Measurements from ENCODE around the gene MVB12B.
"Not testable (repeated sequence)": the region's sequence is repeated elsewhere in the genome, so short reads cannot be mapped to it uniquely, and the experiment has no call there.

MVB12B gene

GRCh38 chr9:126546036-126546435 lies 219.4 kb downstream of the MVB12B start:
- Histone ChIP-seq H3K4me3 (ENCODE audit: low read depth in 1 of 2, low read length in 2 of 2) (no peak overlapping the region), H3K9ac (ENCODE audit: low read length) (no peak overlapping the region), H3K4me1 (ENCODE audit: insufficient read depth, low read length) (no peaks in the 10 kb centered on the region), H3K27me3 (ENCODE audit: control insufficient read depth in 1 of 2, insufficient read depth in 2 of 2, low read length in 2 of 2) (no peaks in the 10 kb centered on the region), H3K36me3 (ENCODE audit: insufficient read depth, low read length) (no peaks in the 10 kb centered on the region), H3K9me3 (ENCODE audit: low read length) (no peaks in the 10 kb centered on the region), H3K27ac (ENCODE audit: low read depth, low read length) (no peak overlapping the region)

GRCh38 chr9:126548312-126548711 lies 221.7 kb downstream of the MVB12B start:
- no peak overlapping the region for H3K27ac ChIP-seq (ENCODE audit: low read depth, low read length)
- H3K9me3 ChIP-seq (ENCODE audit: low read length): no peaks in the 10 kb centered on the region
- no peak overlapping the region for H3K9ac ChIP-seq (ENCODE audit: low read length)
- no peaks in the 10 kb centered on the region for H3K36me3 ChIP-seq (ENCODE audit: insufficient read depth, low read length)
- H3K27me3 ChIP-seq (ENCODE audit: control insufficient read depth in 1 of 2, insufficient read depth in 2 of 2, low read length in 2 of 2): no peaks in the 10 kb centered on the region
- no peaks in the 10 kb centered on the region for H3K4me1 ChIP-seq (ENCODE audit: insufficient read depth, low read length)
- H3K4me3 ChIP-seq (ENCODE audit: low read depth in 1 of 2, low read length in 2 of 2): no peak overlapping the region

GRCh38 chr9:126549246-126550006 lies 222.8 kb downstream of the MVB12B start:
- Histone ChIP-seq H3K27ac (ENCODE audit: low read depth, low read length) (no peak overlapping the region), H3K4me3 (ENCODE audit: low read depth in 1 of 2, low read length in 2 of 2) (no peak overlapping the region), H3K4me1 (ENCODE audit: insufficient read depth, low read length) (no peaks in the 10 kb centered on the region), H3K9ac (ENCODE audit: low read length) (no peak overlapping the region), H3K9me3 (ENCODE audit: low read length) (no peaks in the 10 kb centered on the region), H3K36me3 (ENCODE audit: insufficient read depth, low read length) (no peaks in the 10 kb centered on the region), H3K27me3 (ENCODE audit: control insufficient read depth in 1 of 2, insufficient read depth in 2 of 2, low read length in 2 of 2) (no peaks in the 10 kb centered on the region)

- Histone ChIP-seq H3K27ac (ENCODE audit: low read depth, low read length) (no peak overlapping the region), H3K4me3 (ENCODE audit: low read depth in 1 of 2, low read length in 2 of 2) (no peak overlapping the region), H3K4me1 (ENCODE audit: insufficient read depth, low read length) (no peaks in the 10 kb centered on the region), H3K9me3 (ENCODE audit: low read length) (no peaks in the 10 kb centered on the region), H3K36me3 (ENCODE audit: insufficient read depth, low read length) (no peaks in the 10 kb centered on the region), H3K27me3 (ENCODE audit: control insufficient read depth in 1 of 2, insufficient read depth in 2 of 2, low read length in 2 of 2) (no peaks in the 10 kb centered on the region), H3K9ac (ENCODE audit: low read length) (no peak overlapping the region)
These were observed 224.3 kb downstream of the MVB12B start for GRCh38 chr9:126550891-126551351.

GRCh38 chr9:126551812-126552211 lies 225.2 kb downstream of the MVB12B start:
- Histone ChIP-seq H3K4me1 (ENCODE audit: insufficient read depth, low read length) (no peaks in the 10 kb centered on the region), H3K9me3 (ENCODE audit: low read length) (no peaks in the 10 kb centered on the region), H3K36me3 (ENCODE audit: insufficient read depth, low read length) (no peaks in the 10 kb centered on the region), H3K9ac (ENCODE audit: low read length) (no peak overlapping the region), H3K4me3 (ENCODE audit: low read depth in 1 of 2, low read length in 2 of 2) (no peak overlapping the region), H3K27ac (ENCODE audit: low read depth, low read length) (no peak overlapping the region), H3K27me3 (ENCODE audit: control insufficient read depth in 1 of 2, insufficient read depth in 2 of 2, low read length in 2 of 2) (no peaks in the 10 kb centered on the region)

GRCh38 chr9:126554292-126554691 lies 227.7 kb downstream of the MVB12B start:
- H3K27ac ChIP-seq (ENCODE audit: low read depth, low read length): no peak overlapping the region
- H3K27me3 ChIP-seq (ENCODE audit: control insufficient read depth in 1 of 2, insufficient read depth in 2 of 2, low read length in 2 of 2): no peaks in the 10 kb centered on the region
- H3K36me3 ChIP-seq (ENCODE audit: insufficient read depth, low read length): no peaks in the 10 kb centered on the region
- no peaks in the 10 kb centered on the region for H3K9me3 ChIP-seq (ENCODE audit: low read length)
- H3K9ac ChIP-seq (ENCODE audit: low read length): no peak overlapping the region
- no peak overlapping the region for H3K4me3 ChIP-seq (ENCODE audit: low read depth in 1 of 2, low read length in 2 of 2)
- no peaks in the 10 kb centered on the region for H3K4me1 ChIP-seq (ENCODE audit: insufficient read depth, low read length)

GRCh38 chr9:126555421-126555820 lies 228.8 kb downstream of the MVB12B start:
- not testable (repeated sequence) for H3K9ac ChIP-seq (ENCODE audit: low read length); H3K9me3 ChIP-seq (ENCODE audit: low read length); H3K4me3 ChIP-seq (ENCODE audit: low read depth in 1 of 2, low read length in 2 of 2); H3K27ac ChIP-seq (ENCODE audit: low read depth, low read length); H3K4me1 ChIP-seq (ENCODE audit: insufficient read depth, low read length); H3K36me3 ChIP-seq (ENCODE audit: insufficient read depth, low read length); H3K27me3 ChIP-seq (ENCODE audit: control insufficient read depth in 1 of 2, insufficient read depth in 2 of 2, low read length in 2 of 2)
